ENCODE results near the gene BRCC3.

Gene BRCC3

GRCh38 chrX:155052738-155053498 is 18.4 kb upstream of the BRCC3 start:
- peaks cover 27% of the 10 kb centered on the region for H3K36me3 Mint-ChIP-seq (ENCODE audit: low read depth)
- H3K4me1 Mint-ChIP-seq (ENCODE audit: low read depth): peaks cover 41% of the 10 kb centered on the region
- H3K27me3 Mint-ChIP-seq: no peaks in the 10 kb centered on the region
- no peak overlapping the region for H3K27ac Mint-ChIP-seq
- H3K9me3 Mint-ChIP-seq: no peaks in the 10 kb centered on the region
- H3K4me3 Mint-ChIP-seq: no peak overlapping the region

GRCh38 chrX:155053656-155054055 is 17.7 kb upstream of the BRCC3 start:
- Mint-ChIP-seq H3K27ac (peak overlapping the region; percentile 8), H3K36me3 (ENCODE audit: low read depth) (peaks cover 27% of the 10 kb centered on the region), H3K27me3 (no peaks in the 10 kb centered on the region), H3K4me1 (ENCODE audit: low read depth) (peaks cover 39% of the 10 kb centered on the region), H3K4me3 (no peak overlapping the region), H3K9me3 (no peaks in the 10 kb centered on the region)

DNA sequence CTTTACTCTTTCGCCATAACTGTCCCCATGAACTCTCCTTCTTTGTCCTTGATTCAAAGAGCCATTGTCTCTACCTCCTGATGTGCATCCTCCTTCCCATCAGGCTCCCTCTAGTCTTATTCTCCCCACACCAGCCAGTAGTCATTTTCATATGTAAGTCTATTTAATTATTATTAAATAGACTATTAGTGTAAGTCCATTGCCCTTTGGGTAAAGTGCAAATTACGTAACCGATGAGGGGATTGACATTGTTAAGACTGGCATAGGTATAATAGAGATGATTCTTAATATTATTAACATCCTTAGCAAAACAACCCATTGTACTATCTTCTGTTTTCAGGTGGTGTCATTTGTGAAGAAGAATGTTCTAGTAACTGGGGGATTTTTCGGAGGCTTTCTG is 17.1 kb upstream of the BRCC3 start:
- no peak overlapping the region for H3K4me3 Mint-ChIP-seq
- H3K4me1 Mint-ChIP-seq (ENCODE audit: low read depth): peaks cover 34% of the 10 kb centered on the region
- H3K9me3 Mint-ChIP-seq: no peaks in the 10 kb centered on the region
- H3K36me3 Mint-ChIP-seq (ENCODE audit: low read depth): peaks cover 27% of the 10 kb centered on the region
- no peak overlapping the region for H3K27ac Mint-ChIP-seq
- no peaks in the 10 kb centered on the region for H3K27me3 Mint-ChIP-seq

DNA sequence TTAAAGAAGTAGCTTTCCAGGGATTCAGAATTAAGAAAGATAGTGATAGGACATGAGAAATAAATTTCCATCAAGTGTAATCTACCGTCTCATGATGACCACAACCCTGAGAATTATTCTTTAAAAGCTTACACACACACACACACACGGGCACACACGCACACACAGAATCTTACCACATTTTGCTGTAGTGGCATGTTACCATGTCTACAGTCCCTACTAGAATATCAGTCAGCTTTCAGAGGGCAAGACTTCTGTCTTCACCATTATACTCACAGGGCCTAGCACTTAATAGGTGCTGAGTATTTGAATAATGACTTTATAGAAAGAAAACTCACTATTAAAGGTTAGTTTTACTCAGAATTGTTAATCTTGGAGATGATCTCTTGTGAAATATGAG is 15.8 kb upstream of the BRCC3 start:
- Mint-ChIP-seq H3K27me3 (no peaks in the 10 kb centered on the region), H3K36me3 (ENCODE audit: low read depth) (peaks cover 27% of the 10 kb centered on the region), H3K9me3 (no peaks in the 10 kb centered on the region), H3K4me3 (no peak overlapping the region), H3K4me1 (ENCODE audit: low read depth) (peaks cover 26% of the 10 kb centered on the region), H3K27ac (no peak overlapping the region)

DNA sequence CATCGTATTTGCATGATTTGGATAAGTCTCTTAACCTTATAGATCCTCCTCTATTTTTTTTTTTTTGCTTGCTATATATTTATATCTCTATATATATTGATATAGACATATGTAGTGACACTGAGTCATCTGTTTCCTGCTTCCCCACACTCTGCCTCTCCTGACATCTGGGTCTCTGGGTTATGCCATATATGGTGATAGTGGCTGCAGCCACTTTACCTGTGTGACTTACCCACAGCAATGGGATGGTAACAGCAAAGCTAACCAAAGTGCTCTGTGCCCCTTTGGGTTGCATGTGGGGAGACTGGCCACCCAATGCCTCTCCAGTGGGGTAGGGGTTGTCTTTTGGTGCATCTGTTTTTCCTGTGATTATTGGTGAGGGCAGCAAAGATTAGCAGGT is 14.8 kb upstream of the BRCC3 start:
- Mint-ChIP-seq H3K4me3 (no peak overlapping the region), H3K27me3 (no peaks in the 10 kb centered on the region), H3K9me3 (no peaks in the 10 kb centered on the region), H3K27ac (peak overlapping the region; percentile 55), H3K36me3 (ENCODE audit: low read depth) (peaks cover 26% of the 10 kb centered on the region), H3K4me1 (ENCODE audit: low read depth) (peaks cover 20% of the 10 kb centered on the region)

GRCh38 chrX:155056877-155057792 is 14.2 kb upstream of the BRCC3 start:
- peak overlapping the region; percentile 55 for H3K27ac Mint-ChIP-seq
- H3K9me3 Mint-ChIP-seq: no peaks in the 10 kb centered on the region
- H3K27me3 Mint-ChIP-seq: no peaks in the 10 kb centered on the region
- peaks cover 20% of the 10 kb centered on the region for H3K4me1 Mint-ChIP-seq (ENCODE audit: low read depth)
- peak overlapping the region; percentile 51 for H3K4me3 Mint-ChIP-seq
- H3K36me3 Mint-ChIP-seq (ENCODE audit: low read depth): peaks cover 24% of the 10 kb centered on the region

- Mint-ChIP-seq H3K9me3 (no peaks in the 10 kb centered on the region), H3K4me3 (no peak overlapping the region)
These were observed 9.5 kb upstream of the BRCC3 start for GRCh38 chrX:155061760-155062159.

DNA sequence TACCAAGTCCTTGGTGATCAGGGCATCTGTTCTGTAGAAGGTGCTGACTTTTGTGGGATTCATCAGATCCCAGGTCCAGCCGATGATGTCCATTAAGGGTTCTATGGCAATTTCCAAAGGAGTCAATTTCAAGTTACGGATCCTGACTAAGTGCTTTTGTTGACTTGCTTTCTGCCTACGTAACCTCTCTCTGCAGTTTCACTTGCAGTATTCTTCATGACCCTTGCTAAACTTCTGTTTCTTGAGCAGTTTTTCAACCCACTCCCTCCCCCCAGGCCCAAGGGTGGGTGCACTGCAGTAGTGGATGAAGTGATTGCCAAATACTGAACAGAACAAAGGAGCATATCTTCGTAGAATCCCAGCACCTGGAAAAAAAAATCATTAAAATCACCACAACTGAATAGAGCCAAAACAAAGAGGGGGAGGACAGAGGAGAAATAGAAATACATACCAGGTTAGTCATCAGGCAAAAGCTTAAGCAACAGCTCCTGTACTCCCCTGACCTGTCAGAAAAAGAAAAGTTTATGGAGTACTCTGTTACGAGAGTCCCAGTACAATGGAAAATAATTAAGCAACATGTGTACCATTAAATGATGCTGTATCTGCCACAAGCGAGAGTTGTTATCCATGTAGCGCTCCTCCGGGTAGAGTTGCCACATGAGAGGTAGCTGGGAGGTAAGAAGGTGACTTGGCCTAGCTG is 6.1 kb upstream of the BRCC3 start:
- peaks cover 10% of the 10 kb centered on the region for H3K36me3 Mint-ChIP-seq (ENCODE audit: low read depth)
- no peak overlapping the region for H3K4me3 Mint-ChIP-seq
- H3K27me3 Mint-ChIP-seq: no peaks in the 10 kb centered on the region
- H3K4me1 Mint-ChIP-seq (ENCODE audit: low read depth): peaks cover 30% of the 10 kb centered on the region
- no peak overlapping the region for H3K27ac Mint-ChIP-seq
- no peaks in the 10 kb centered on the region for H3K9me3 Mint-ChIP-seq

More at GRCh38 chrX:155061760-155062159, 9.5 kb upstream of the BRCC3 start:
- Mint-ChIP-seq H3K4me1 (ENCODE audit: low read depth) (peaks cover 7% of the 10 kb centered on the region), H3K36me3 (ENCODE audit: low read depth) (peaks cover 5% of the 10 kb centered on the region), H3K27me3 (no peaks in the 10 kb centered on the region), H3K27ac (no peak overlapping the region)

DNA sequence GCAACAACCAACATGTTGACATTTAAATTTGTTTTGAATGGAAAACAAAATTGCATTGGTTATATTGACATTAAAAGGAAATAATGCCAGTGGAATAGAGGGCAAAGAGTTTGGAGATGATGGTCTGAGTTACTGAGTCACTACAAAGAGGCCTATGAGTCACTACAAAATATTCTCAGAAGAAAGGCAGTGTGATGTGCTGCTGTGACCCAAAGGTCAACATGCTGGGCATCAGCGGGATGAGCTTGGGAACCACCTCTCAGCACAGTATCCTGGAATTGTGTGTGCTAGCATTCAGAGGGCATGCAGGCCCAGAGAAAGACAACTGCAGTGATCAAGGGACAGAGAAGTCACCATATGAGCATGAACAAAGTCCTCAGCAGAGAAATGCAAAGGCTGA is 3.1 kb upstream of the BRCC3 start:
- no peaks in the 10 kb centered on the region for H3K27me3 Mint-ChIP-seq
- peaks cover 41% of the 10 kb centered on the region for H3K4me1 Mint-ChIP-seq (ENCODE audit: low read depth)
- peak overlapping the region; percentile 53 for H3K4me3 Mint-ChIP-seq
- H3K9me3 Mint-ChIP-seq: no peaks in the 10 kb centered on the region
- H3K27ac Mint-ChIP-seq: peak overlapping the region; percentile 71
- H3K36me3 Mint-ChIP-seq (ENCODE audit: low read depth): peaks cover 15% of the 10 kb centered on the region

GRCh38 chrX:155069414-155069813 is 1.9 kb upstream of the BRCC3 start:
- peaks cover 27% of the 10 kb centered on the region for H3K36me3 Mint-ChIP-seq (ENCODE audit: low read depth)
- peaks cover 54% of the 10 kb centered on the region for H3K4me1 Mint-ChIP-seq (ENCODE audit: low read depth)
- H3K4me3 Mint-ChIP-seq: peak overlapping the region; percentile 92
- H3K27ac Mint-ChIP-seq: no peak overlapping the region
- H3K9me3 Mint-ChIP-seq: no peaks in the 10 kb centered on the region
- H3K27me3 Mint-ChIP-seq: no peaks in the 10 kb centered on the region

DNA sequence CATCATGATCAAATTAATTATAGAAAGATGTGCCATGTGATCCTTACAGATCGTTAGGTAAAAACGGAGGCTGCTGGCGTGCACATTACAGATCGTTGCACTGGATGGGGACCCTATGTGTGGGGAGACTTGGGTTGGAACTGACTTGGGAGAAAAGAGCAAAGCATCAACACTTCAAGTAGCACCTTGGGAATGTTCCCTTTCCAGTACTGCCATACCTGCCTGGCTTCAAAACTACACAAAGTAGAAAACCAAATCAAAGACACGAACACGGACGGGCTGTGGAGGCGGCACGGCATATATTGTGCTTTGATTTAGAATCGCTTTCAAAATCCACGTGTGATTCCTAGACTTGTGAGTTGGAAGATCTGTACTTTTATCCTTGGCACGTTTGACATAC is 1.3 kb upstream of the BRCC3 start:
- H3K27me3 Mint-ChIP-seq: no peaks in the 10 kb centered on the region
- H3K4me3 Mint-ChIP-seq: peak overlapping the region; percentile 92
- H3K9me3 Mint-ChIP-seq: no peaks in the 10 kb centered on the region
- peaks cover 29% of the 10 kb centered on the region for H3K36me3 Mint-ChIP-seq (ENCODE audit: low read depth)
- peak overlapping the region; percentile 83 for H3K27ac Mint-ChIP-seq
- peaks cover 55% of the 10 kb centered on the region for H3K4me1 Mint-ChIP-seq (ENCODE audit: low read depth)

- H3K27me3 Mint-ChIP-seq: no peaks in the 10 kb centered on the region
- H3K4me3 Mint-ChIP-seq: peak overlapping the region; percentile 92
- peaks cover 35% of the 10 kb centered on the region for H3K36me3 Mint-ChIP-seq (ENCODE audit: low read depth)
- H3K9me3 Mint-ChIP-seq: no peaks in the 10 kb centered on the region
- peak overlapping the region; percentile 83 for H3K27ac Mint-ChIP-seq
- H3K4me1 Mint-ChIP-seq (ENCODE audit: low read depth): peaks cover 61% of the 10 kb centered on the region
These were observed 689 bp upstream of the BRCC3 start for GRCh38 chrX:155070663-155070974.

DNA sequence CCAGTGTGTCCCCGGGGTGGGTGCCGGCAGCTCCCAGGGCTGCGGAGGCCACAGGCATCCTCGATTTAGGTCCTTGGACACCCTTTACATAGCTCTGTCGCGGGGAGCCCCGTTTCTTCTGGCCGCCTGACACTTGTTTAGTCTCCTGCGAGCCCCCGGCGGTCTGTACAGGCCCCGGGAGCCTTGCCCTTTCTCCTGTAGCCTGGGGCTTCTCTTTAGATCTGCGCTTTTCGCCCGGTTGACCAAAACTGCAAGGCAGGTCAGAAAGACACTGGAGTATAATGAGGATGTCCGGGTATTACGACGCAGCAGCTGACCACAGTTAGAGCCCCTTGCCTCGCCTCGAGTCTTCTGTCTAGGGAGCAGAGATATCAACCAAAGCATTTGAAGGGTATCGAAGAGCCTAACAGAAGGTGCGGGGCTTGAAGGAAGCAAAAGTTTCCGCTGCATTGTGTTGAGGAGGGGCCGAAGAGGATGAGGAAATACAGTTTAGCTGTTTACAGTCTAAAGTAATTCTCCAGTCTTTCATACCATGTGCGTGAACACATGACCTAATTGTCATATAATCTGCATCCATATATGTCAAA is 479 bp downstream of the BRCC3 start:
- Mint-ChIP-seq H3K9me3 (no peaks in the 10 kb centered on the region), H3K27me3 (no peaks in the 10 kb centered on the region), H3K36me3 (ENCODE audit: low read depth) (peaks cover 37% of the 10 kb centered on the region), H3K4me1 (ENCODE audit: low read depth) (peaks cover 65% of the 10 kb centered on the region), H3K27ac (peak overlapping the region; percentile 90), H3K4me3 (peak overlapping the region; percentile 87)

GRCh38 chrX:155086202-155086840 is 15.0 kb downstream of the BRCC3 start:
- H3K9me3 Mint-ChIP-seq: no peaks in the 10 kb centered on the region
- H3K4me3 Mint-ChIP-seq: no peak overlapping the region
- H3K27ac Mint-ChIP-seq: no peak overlapping the region
- peaks cover 7% of the 10 kb centered on the region for H3K4me1 Mint-ChIP-seq (ENCODE audit: low read depth)
- no peaks in the 10 kb centered on the region for H3K27me3 Mint-ChIP-seq
- H3K36me3 Mint-ChIP-seq (ENCODE audit: low read depth): peaks cover 33% of the 10 kb centered on the region
